Thyroid gland (tissue), 4 donors: ENCODE results near the gene GABRA5.

ENCODE experiments used
- POLR2A ChIP-seq, 2 donors: fragments of 450-650 bp; IDR thresholded peaks; one replicate each; pipeline ENCODE4 v1.6.1; 2017; ENCODE audit warnings: antibody characterized with exemption in 2 of 2, mild to moderate bottlenecking in 2 of 2, moderate library complexity in 1 of 2
- TF ChIP-seq, protein P1 (sequence below), 6 experiments: fragments of 200-600 bp in 3 of 6; fragments of 450-650 bp in 3 of 6; sonication (generic) in 3 of 6; IDR thresholded peaks; one replicate each; pipeline ENCODE4 v1.5.1; 2016 to 2019; ENCODE audit warnings: antibody characterized with exemption in 6 of 6, mild to moderate bottlenecking in 2 of 6, inconsistent platforms in 1 of 6, moderate library complexity in 1 of 6

- TF ChIP-seq, protein P1, sequence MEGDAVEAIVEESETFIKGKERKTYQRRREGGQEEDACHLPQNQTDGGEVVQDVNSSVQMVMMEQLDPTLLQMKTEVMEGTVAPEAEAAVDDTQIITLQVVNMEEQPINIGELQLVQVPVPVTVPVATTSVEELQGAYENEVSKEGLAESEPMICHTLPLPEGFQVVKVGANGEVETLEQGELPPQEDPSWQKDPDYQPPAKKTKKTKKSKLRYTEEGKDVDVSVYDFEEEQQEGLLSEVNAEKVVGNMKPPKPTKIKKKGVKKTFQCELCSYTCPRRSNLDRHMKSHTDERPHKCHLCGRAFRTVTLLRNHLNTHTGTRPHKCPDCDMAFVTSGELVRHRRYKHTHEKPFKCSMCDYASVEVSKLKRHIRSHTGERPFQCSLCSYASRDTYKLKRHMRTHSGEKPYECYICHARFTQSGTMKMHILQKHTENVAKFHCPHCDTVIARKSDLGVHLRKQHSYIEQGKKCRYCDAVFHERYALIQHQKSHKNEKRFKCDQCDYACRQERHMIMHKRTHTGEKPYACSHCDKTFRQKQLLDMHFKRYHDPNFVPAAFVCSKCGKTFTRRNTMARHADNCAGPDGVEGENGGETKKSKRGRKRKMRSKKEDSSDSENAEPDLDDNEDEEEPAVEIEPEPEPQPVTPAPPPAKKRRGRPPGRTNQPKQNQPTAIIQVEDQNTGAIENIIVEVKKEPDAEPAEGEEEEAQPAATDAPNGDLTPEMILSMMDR (IDR thresholded peaks at IDR 0.05), result no peak
- TF ChIP-seq POLR2A (IDR thresholded peaks at IDR 0.05), result no peak
These were observed 78.2 kb downstream of the GABRA5 start for GRCh38 chr15:26945046-26945445.
